Measurements from ENCODE around the gene TECPR1. TPM values are rescaled to one million over a fixed set of nuclear protein-coding genes. Genes with fewer than 3 reads are reported as not detected.
A peak's percentile ranks its signal among the peaks of the same experiment; 100 is the strongest.

TECPR1 gene
- total RNA-seq, 2 experiments from 2014 or later: 29.8 to 36.7 TPM

GRCh38 chr7:98166668-98166970, 85.4 kb downstream of the TECPR1 start:
- Mint-ChIP-seq H3K4me1 (ENCODE audit: low read depth) (peaks cover 11% of the 10 kb centered on the region), H3K27ac (no peak overlapping the region), H3K9me3 (no peaks in the 10 kb centered on the region), H3K4me3 (no peak overlapping the region), H3K36me3 (ENCODE audit: low read depth) (peaks cover 2% of the 10 kb centered on the region), H3K27me3 (ENCODE audit: low read depth) (no peaks in the 10 kb centered on the region)
- DNase-seq: no peak
- CTCF ChIA-PET: interaction anchor here (0.5 to 10.0 kb wide), 8 partner anchors 9 to 153 kb away, joined by 4 to 223 read pairs (median 19); partner anchors contain the start of gene LMTK2
- intact Hi-C loops (cut with micrococcal nuclease): loop anchor here (1.0 kb wide), 1 partner anchor 35 kb away; no protein-coding TSS in a partner anchor

DNA sequence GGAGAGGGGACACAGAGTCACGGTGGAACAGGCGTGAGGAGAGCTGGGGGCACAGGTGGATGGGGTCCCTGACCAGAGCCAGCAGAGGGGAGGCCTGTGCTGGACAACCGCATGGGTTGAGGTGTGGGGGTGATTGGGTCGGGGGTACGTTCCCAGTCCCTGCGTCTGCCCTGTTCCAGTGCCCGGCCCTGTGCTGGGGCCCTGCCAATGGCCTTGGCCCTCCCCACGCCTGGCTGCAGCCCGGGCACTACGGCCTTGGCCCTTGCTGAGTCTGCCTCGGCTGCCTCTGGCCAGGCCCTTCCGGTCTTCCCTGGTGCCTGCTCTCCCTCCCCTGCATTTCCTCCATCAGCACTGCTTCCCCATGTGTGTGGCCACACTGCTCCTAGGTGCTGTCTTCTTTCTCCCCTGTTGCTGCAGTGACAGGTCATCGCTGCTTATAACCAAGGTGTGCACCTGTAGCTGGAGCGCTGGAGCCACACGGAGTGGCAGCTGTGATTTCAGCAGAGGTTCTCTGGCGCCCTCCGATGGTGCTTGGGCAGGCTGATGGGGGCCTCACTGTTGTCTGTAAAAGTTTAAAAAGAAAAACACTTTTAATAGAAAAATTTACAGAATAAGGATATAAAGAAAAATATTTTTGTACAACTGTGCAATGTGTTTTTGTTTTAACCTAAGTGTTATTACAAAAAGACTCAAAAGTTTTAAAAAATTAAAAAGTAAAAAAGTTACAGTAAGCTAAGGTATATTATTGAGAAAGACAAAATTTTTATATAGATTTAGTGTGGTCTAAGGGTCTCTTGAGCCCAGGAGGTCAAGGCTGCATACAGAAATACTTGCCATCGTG, 86.0 kb downstream of the TECPR1 start:
- no peaks in the 10 kb centered on the region for H3K9me3 Mint-ChIP-seq
- peak; percentile 76 for DNase-seq
- H3K36me3 Mint-ChIP-seq (ENCODE audit: low read depth): no peaks in the 10 kb centered on the region
- intact Hi-C loops (cut with micrococcal nuclease): loop anchor here (1.0 kb wide), 1 partner anchor 35 kb away; no protein-coding TSS in a partner anchor
- no peaks in the 10 kb centered on the region for H3K27me3 Mint-ChIP-seq (ENCODE audit: low read depth)
- H3K4me1 Mint-ChIP-seq (ENCODE audit: low read depth): peaks cover 11% of the 10 kb centered on the region
- no peak overlapping the region for H3K27ac Mint-ChIP-seq
- CTCF ChIA-PET: interaction anchor here (0.5 to 10.0 kb wide), 13 partner anchors 8 to 153 kb away, joined by 3 to 223 read pairs (median 6); partner anchors contain the start of gene LMTK2
- H3K4me3 Mint-ChIP-seq: no peak overlapping the region

Other genes starting within 250 kb of the TECPR1 start
- gene LMTK2, start 145.4 kb downstream of the TECPR1 start, total RNA-seq: 10 to 100 TPM; 11.4 to 13.1 TPM
- under 1 TPM; 0.40 to 0.41 TPM for gene BHLHA15, start 40.8 kb downstream of the TECPR1 start, total RNA-seq
- gene BRI3, start 29.5 kb upstream of the TECPR1 start, total RNA-seq: 10 to 100 TPM; 51.6 to 54.4 TPM
- gene BAIAP2L1, start 148.9 kb upstream of the TECPR1 start, total RNA-seq: 1 to 10 TPM; 5.6 to 6.1 TPM

All from activated naive CD4-positive, alpha-beta T cell treated with anti-CD3 and anti-CD28 coated beads for 36 hours (primary cell).